Measurements from ENCODE around the gene NCBP2. TPM values are rescaled to one million over a fixed set of nuclear protein-coding genes. Genes with fewer than 3 reads are reported as not detected.
"Not testable (repeated sequence)": the region's sequence is repeated elsewhere in the genome, so short reads cannot be mapped to it uniquely, and the experiment has no call there.

NCBP2 gene
- total RNA-seq, 1 donor from 2014 or later, result 25.8 TPM

GRCh38 chr3:196948442-196949284, 6.3 kb upstream of the NCBP2 start:
- H3K27ac ChIP-seq, result no peak overlapping the region
- intact Hi-C loops (cut with DNase I), result no loop called here
- no peak for DNase-seq (ENCODE audit: extremely low spot score in 2 of 2)
- TF ChIP-seq POLR2AphosphoS5 (IDR thresholded peaks at IDR 0.05; ENCODE audit: insufficient read depth in 1 of 2, low read depth in 1 of 2), result no peak
- no peak for TF ChIP-seq CTCF (IDR thresholded peaks at IDR 0.05)
- no peak for TF ChIP-seq POLR2A (IDR thresholded peaks at IDR 0.05)
- no peaks in the 10 kb centered on the region for H3K36me3 ChIP-seq
- no peaks in the 10 kb centered on the region for H3K9me3 ChIP-seq
- no peak overlapping the region for H3K4me3 ChIP-seq
- H3K4me1 ChIP-seq, result peaks cover 9% of the 10 kb centered on the region
- H3K27me3 ChIP-seq, result no peaks in the 10 kb centered on the region

- no peak overlapping the region for H3K27ac ChIP-seq
- intact Hi-C loops (cut with DNase I), result no loop called here
- H3K27me3 ChIP-seq, result no peaks in the 10 kb centered on the region
- DNase-seq (ENCODE audit: extremely low spot score in 2 of 2), result no peak
- no peak for TF ChIP-seq POLR2A (IDR thresholded peaks at IDR 0.05)
- TF ChIP-seq CTCF (IDR thresholded peaks at IDR 0.05), result no peak
- TF ChIP-seq POLR2AphosphoS5 (IDR thresholded peaks at IDR 0.05; ENCODE audit: insufficient read depth in 1 of 2, low read depth in 1 of 2), result no peak
- peaks cover 15% of the 10 kb centered on the region for H3K4me1 ChIP-seq
- H3K9me3 ChIP-seq, result no peaks in the 10 kb centered on the region
- H3K4me3 ChIP-seq, result no peak overlapping the region
- no peaks in the 10 kb centered on the region for H3K36me3 ChIP-seq
These were observed 5.6 kb upstream of the NCBP2 start for GRCh38 chr3:196947860-196948441.

- intact Hi-C loops (cut with DNase I), result no loop called here
- no peak for TF ChIP-seq POLR2AphosphoS5 (IDR thresholded peaks at IDR 0.05; ENCODE audit: insufficient read depth in 1 of 2, low read depth in 1 of 2)
- no peak for TF ChIP-seq POLR2A (IDR thresholded peaks at IDR 0.05)
- no peak for TF ChIP-seq CTCF (IDR thresholded peaks at IDR 0.05)
- H3K36me3 ChIP-seq, result no peaks in the 10 kb centered on the region
- H3K27ac ChIP-seq, result no peak overlapping the region
- no peaks in the 10 kb centered on the region for H3K27me3 ChIP-seq
- no peaks in the 10 kb centered on the region for H3K9me3 ChIP-seq
- DNase-seq (ENCODE audit: extremely low spot score in 2 of 2), result no peak
- peaks cover 15% of the 10 kb centered on the region for H3K4me1 ChIP-seq
- H3K4me3 ChIP-seq, result no peak overlapping the region
These were observed 5.0 kb upstream of the NCBP2 start for GRCh38 chr3:196947136-196947859.

- DNase-seq (ENCODE audit: extremely low spot score in 2 of 2), result peak in 1 of 2 donors; percentile 9
- H3K4me1 ChIP-seq, result peaks cover 28% of the 10 kb centered on the region
- H3K36me3 ChIP-seq; H3K27ac ChIP-seq; H3K27me3 ChIP-seq; intact Hi-C loops (cut with DNase I); H3K4me3 ChIP-seq; H3K9me3 ChIP-seq: not testable (repeated sequence)
These were observed 1.9 kb upstream of the NCBP2 start for GRCh38 chr3:196944037-196944790.

GRCh38 chr3:196942915-196943277, 568 bp upstream of the NCBP2 start:
- no peaks in the 10 kb centered on the region for H3K9me3 ChIP-seq
- H3K4me3 ChIP-seq, result peak overlapping the region; percentile 88 to 98
- no peaks in the 10 kb centered on the region for H3K27me3 ChIP-seq
- H3K27ac ChIP-seq, result peak overlapping the region; percentile 84
- peaks cover 28% of the 10 kb centered on the region for H3K4me1 ChIP-seq
- TF ChIP-seq POLR2A (IDR thresholded peaks at IDR 0.05) (no peak), POLR2AphosphoS5 (IDR thresholded peaks at IDR 0.05; ENCODE audit: insufficient read depth in 1 of 2, low read depth in 1 of 2) (no peak), CTCF (IDR thresholded peaks at IDR 0.05) (no peak)
- peak in 1 of 2 donors; percentile 81 for DNase-seq (ENCODE audit: extremely low spot score in 2 of 2)
- peaks cover 0 to 14% of the 10 kb centered on the region in 2 donors for H3K36me3 ChIP-seq
- intact Hi-C loops (cut with DNase I), result no loop called here

Measured in vagina (tissue), 2 donors.